Right ventricle myocardium inferior (tissue), 1 donor: ENCODE results near the gene SLC4A5. TPM values are rescaled to one million over a fixed set of nuclear protein-coding genes. Genes with fewer than 3 reads are reported as not detected.

Experiments
- ATAC-seq: fragments of 200-7000 bp; cut with Tn5 transposase; one replicate; pipeline ENCODE4 v1.9.1; 2020; ENCODE audit warnings: mild to moderate bottlenecking, moderate library complexity
- DNase-seq: peaks from one replicate; pipeline ENCODE4 v3.0.0; 2021; ENCODE audit errors: missing footprints
- intact Hi-C: fragments of 100-400 bp; cut with DNase I; formaldehyde crosslinking; loops from one replicate; pipeline ENCODE4 v1.11.0; 2022
- long read RNA-seq: library from polyadenylated mRNA; unstranded; transcript quantifications from one replicate; pipeline ENCODE4 v2.0.0, GENCODE V29; 2021
- total RNA-seq: library from RNA; stranded (reverse); fragmentation: NEBNext Ultra II Directional; extraction: Animal tissue kit (Norgen Biotek cat#: 25700); gene quantifications from one replicate; pipeline ENCODE4 v1.2.1, GENCODE V29; 2021
- donor health status: DM: no; HTN: yes; CAD: no; lungs with severe emphysema.

The SLC4A5 gene, protein sequence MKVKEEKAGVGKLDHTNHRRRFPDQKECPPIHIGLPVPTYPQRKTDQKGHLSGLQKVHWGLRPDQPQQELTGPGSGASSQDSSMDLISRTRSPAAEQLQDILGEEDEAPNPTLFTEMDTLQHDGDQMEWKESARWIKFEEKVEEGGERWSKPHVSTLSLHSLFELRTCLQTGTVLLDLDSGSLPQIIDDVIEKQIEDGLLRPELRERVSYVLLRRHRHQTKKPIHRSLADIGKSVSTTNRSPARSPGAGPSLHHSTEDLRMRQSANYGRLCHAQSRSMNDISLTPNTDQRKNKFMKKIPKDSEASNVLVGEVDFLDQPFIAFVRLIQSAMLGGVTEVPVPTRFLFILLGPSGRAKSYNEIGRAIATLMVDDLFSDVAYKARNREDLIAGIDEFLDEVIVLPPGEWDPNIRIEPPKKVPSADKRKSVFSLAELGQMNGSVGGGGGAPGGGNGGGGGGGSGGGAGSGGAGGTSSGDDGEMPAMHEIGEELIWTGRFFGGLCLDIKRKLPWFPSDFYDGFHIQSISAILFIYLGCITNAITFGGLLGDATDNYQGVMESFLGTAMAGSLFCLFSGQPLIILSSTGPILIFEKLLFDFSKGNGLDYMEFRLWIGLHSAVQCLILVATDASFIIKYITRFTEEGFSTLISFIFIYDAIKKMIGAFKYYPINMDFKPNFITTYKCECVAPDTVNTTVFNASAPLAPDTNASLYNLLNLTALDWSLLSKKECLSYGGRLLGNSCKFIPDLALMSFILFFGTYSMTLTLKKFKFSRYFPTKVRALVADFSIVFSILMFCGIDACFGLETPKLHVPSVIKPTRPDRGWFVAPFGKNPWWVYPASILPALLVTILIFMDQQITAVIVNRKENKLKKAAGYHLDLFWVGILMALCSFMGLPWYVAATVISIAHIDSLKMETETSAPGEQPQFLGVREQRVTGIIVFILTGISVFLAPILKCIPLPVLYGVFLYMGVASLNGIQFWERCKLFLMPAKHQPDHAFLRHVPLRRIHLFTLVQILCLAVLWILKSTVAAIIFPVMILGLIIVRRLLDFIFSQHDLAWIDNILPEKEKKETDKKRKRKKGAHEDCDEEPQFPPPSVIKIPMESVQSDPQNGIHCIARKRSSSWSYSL
- total RNA-seq = 1.1 TPM
- long read RNA-seq, partial matches to known transcripts = 0 of 1 reads
- long read RNA-seq, other reads (novel, unspliced or antisense) = 1 of 1 reads

DNA sequence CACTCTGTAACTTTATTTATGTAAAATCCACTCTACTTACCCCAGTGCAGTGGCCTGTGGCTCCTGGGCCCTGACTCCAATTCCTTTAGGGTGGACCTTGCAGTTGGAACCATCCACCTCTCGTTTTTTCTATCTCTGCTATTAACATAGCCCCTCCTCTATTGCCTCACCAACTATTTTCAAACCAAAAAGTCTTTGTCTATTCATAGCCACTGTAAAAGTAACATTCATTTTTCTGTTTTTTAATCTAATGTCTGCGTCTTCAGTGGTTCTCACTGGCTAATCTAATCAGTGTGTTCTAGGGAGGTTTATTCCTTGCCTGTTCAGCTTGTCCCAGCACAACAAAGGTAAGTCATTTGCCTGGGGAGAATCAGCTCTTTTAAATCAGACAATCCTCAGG, at the start of gene SLC4A5:
Gene SLC4A5, minus strand, starts transcription at position 101 of the 400 bp plus-strand sequence. CDS start 28,393 bp downstream, outside the sequence.
- intact Hi-C loops = no loop called here
- no peak for DNase-seq
- no peak for ATAC-seq

DNA sequence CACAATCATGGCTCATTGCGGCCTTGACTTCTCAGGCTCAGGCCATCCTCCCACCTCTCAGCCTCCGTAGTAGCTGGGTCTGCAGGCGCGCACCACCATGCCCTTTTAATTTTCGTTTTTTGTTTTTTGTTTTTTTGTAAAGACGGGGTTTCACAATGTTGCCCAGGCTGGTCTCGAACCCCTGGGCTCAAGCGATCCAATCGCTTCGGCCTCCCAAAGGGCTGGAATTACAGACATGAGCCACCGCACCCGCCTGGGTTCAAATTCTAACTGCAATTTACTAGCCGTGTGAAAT, 49.2 kb upstream of the SLC4A5 start:
- no peak for ATAC-seq
- DNase-seq = no peak
- intact Hi-C loops = loop anchor here (5.0 kb wide), 2 partner anchors 55 to 125 kb away; no protein-coding TSS in a partner anchor

DNA sequence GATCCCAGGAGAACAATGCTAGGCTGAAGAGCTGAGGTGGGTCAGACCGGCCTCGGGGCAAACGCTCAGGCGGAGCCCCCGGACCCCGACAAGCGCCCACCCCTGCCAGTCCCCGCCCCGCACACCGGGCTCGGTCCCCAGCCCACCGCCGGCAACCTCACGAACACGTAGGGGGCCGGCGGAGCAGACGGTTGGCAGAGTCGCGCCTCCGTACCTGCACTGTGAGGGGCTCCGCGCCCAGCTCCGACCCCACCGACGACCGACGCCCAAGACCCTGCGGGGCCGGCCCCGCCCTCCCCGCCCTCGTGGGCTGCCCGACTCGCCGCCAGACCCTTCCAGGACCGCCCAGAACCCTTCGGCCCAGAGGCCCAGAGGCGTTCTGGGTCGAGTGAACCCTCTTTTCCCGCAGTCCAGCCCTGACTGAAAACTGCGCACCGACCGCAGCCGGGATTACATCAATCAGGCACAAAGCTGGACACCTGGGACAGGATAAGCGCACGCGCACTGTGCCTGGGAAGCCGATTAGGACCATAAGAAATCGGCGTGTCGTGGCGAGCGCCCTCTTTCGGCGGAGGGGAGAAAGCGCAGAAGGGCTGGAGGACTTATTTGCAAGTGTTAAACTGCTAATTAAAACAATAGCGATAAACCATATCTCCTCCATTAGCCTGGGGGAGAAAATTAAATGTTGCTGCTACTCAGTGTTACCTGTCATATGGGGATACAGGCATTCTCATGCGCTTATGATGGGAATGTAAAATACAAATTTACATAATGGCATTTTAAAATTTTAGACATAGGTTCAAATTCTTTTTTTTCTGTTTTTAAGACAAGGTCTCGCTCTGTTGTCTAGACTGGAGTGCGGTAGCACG, 48.6 kb upstream of the SLC4A5 start:
- ATAC-seq (peak; percentile 86), DNase-seq (peak; percentile 97)
- intact Hi-C loops = loop anchor here (5.0 kb wide), 2 partner anchors 55 to 125 kb away; no protein-coding TSS in a partner anchor

DNA sequence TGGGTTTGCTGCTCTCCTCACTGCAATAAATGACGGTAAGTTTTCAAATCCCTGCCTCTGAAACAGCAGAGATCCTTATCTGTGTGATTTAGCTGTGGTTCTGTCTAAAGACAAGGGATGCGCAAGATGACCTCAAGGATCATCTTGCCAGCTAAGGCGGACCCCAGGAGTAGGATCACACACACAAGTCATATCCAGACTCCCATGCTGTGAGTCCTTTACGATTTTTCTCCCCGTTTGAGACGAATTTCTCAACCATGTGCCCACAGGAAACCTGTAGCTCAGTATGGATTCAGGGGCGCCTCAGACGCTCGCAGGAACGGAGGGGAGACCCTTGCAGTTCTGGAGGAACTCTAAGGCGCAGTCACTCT, 48.0 kb upstream of the SLC4A5 start:
- peak; percentile 1 for ATAC-seq
- intact Hi-C loops = loop anchor here (5.0 kb wide), 2 partner anchors 54 to 124 kb away; no protein-coding TSS in a partner anchor
- DNase-seq = no peak

DNA sequence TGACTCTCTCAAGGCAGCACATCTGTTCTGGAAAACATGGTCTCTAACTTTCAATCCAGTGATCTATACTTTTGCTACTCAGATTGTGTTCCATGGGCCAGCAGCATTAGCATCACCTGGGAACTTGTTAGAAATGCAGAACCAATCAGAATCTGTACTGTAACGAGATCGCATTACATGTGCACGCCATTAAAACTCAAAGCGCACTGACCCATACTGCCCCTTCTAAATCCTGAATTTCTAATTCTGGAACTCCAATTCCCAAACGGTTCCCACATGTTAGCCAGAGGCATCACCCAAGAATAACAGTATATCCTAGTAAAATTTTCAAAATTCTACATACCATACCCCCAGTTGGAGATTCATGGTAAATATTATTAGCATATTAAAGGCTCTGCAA, 47.4 kb upstream of the SLC4A5 start:
- intact Hi-C loops = loop anchor here (5.0 kb wide), 2 partner anchors 53 to 123 kb away; no protein-coding TSS in a partner anchor
- ATAC-seq (no peak), DNase-seq (no peak)

DNA sequence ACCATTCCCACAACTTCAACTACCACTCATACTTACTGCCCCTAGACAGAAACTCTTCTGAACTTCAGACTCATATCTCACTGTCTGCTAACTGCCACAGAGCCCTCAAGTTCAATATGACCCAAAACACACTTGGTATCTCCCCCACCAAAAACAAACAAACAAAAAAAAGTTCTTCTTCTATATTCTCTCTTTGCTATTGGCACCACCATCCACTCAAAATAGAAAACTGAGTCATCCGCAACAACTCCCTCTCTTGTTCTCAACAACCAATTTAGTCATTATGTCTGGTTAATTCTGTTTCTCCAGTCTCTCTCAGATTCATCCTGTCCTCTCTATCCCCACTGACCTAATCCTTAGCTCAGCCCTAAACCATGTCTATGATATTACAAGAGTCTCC, 44.1 kb upstream of the SLC4A5 start:
- intact Hi-C loops = no loop called here
- no peak for ATAC-seq
- DNase-seq = no peak

DNA sequence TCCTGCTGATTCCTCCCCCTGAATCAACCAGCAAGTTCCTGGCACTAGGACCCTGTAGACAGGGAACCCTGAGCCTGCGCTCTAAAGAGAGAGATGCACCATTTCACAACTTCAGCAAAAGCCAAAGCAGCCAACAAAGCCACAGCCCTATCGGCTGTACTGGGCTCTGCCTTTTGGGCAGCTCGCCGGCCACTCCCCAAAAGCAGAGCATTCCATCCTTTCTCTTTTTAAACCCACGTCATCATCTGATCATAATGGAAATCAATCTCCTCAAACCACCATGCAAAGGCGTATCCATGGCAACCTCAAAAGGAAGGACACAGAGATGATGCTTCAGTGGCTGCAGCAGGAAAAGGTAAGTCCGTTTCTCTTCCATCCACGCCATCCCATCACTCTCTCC, 42.2 kb upstream of the SLC4A5 start:
- no peak for ATAC-seq
- intact Hi-C loops = no loop called here

DNA sequence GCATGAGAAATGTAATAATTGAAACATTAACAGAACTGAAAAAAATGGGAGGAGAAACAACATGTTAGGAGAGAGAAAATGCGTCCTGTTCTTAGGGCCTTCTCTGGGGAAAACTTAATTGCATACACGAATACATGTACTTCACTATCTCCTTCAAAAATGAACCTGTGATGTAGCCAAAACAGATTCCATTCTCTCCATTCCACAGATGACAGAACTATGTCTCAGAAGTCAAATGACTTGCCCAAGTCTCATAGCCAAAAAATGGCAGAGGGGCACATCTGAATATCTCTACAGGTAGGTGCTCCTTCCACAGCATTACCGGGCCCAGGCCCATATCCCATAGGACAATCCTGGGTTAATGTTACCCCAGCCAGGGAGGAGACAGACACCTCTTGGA, 40.8 kb upstream of the SLC4A5 start:
- DNase-seq = no peak
- intact Hi-C loops = no loop called here
- no peak for ATAC-seq

More for the DNA sequence above, 42.2 kb upstream of the SLC4A5 start:
- DNase-seq = no peak

DNA sequence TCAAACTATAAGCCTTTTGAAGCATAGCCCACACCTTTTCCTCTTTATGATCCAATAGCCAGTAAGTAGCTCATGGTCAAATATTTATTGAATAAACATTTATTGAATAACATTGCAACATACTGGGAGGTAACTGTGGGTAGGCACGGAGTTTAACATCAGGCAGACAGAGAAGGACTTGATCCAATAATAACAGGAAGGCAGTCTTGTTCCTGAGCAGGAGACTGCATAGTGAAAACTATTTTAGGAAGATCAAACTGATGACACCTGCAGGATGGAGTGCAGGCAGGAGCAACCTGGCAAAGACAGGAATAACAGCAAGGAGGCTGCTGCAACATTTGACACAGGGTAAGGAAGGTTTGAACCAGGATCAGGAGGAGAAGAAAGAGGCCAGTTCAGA, 40.0 kb upstream of the SLC4A5 start:
- intact Hi-C loops = no loop called here
- no peak for ATAC-seq

DNA sequence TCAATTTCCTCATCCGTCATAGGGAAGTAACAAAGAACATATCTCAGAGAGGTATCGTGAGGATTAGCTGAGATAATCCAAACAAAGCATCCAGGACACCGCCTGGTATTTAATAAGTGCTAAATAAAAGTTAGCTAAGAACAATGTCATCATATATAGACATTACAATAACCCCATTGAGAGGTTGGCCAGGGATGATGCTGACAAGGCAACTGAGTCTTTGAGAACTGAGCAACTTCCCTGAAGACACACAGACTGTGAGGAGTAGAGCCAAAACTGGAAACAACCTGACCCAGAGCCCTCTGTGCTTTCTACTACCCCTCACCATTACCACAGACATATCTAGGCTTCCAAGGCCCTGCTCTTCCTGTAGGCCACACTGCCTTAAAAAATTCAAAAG, 38.5 kb upstream of the SLC4A5 start:
- ATAC-seq (no peak), DNase-seq (no peak)
- intact Hi-C loops = no loop called here

More for the DNA sequence above, 40.0 kb upstream of the SLC4A5 start:
- DNase-seq = no peak

DNA sequence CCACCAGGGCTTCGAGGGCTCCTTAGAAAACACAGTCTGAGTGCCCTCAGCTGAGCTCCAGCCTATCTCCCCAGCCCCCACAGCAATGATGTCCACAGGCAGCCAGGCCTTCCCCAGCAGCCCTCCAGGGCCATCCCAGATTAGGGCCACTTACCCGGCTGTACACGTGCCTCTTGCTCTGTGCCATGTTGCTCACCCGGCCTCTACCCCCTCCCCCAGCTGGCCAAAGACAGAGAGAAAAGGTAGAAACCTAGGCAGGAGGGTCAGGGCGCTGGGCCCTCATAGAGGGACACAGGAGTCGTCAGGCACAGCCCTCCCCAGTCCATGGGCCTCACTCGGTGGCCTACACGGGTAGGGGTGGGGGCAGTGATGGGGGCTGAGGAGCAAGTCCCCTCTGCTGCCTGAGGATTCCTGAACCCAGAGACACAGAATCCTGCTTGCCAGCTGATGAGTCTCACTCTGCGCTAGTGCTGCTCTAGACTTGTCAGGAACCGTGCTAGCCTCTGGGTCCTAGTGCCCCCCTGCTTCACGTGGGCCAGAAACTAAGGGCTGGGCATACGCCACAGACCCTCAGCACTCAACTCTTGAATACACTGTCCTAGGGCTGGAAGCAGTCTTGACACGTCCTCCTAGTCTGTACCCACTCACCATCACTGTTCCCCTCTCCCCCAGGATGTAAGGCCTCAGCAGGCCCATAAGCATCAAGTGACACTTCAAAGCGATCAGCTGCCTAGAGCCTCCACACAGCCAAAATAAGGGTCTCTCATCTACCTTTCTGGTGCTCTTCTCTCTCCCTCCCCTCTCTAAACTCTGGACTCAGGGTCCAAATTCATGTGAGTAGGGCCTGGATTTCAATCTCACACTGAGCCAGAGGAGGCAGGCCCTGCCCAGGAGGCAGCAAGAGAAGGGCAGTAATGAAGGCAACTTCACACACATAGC, 36.9 kb upstream of the SLC4A5 start, which contains the start of gene DCTN1:
Gene DCTN1, minus strand, starts transcription at position 461 of the 939 bp plus-strand sequence. Its CDS starts 274 bp downstream, at position 187.
- DNase-seq (no peak), ATAC-seq (peak; percentile 75)
- intact Hi-C loops = no loop called here

DNA sequence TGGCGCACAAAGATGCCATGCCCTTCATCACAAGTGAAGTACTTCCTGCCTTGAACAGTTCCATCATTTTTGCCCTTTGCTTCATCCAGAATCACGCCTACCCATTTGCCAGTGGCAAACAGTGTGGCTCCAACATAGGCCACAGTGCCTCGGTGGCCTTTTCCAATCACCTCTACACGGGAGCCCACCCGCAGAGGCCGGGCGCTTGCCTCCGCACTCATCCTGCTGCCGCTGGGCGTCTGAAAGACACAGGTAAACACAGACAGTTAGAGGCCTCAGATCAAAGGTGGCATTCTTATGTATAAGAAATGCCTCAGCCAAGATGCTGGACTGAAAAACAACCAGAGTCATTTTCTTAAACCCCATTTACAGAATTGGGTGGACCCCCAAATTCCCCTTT, 34.8 kb upstream of the SLC4A5 start:
- intact Hi-C loops = no loop called here
- ATAC-seq (no peak), DNase-seq (no peak)

DNA sequence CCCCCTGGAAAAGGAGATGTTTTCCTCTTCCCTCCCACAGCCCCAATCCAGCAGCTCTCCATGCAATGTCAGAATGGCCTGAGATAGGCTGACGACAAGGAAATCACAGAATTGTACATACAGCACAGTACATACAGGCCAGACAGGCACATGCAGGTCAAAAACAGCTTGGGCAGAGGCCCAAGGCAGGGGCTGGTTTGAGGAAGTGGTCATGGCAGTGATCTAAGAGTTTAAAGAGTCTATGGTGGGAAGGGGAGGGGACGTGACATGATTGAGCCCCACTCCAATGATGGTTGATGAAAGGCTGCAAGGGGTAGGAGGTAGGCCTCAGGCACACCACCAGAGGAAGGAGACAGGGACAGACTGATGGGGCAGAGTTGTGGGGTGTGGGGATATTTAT, 32.6 kb upstream of the SLC4A5 start:
- DNase-seq = no peak
- intact Hi-C loops = no loop called here
- ATAC-seq = no peak

DNA sequence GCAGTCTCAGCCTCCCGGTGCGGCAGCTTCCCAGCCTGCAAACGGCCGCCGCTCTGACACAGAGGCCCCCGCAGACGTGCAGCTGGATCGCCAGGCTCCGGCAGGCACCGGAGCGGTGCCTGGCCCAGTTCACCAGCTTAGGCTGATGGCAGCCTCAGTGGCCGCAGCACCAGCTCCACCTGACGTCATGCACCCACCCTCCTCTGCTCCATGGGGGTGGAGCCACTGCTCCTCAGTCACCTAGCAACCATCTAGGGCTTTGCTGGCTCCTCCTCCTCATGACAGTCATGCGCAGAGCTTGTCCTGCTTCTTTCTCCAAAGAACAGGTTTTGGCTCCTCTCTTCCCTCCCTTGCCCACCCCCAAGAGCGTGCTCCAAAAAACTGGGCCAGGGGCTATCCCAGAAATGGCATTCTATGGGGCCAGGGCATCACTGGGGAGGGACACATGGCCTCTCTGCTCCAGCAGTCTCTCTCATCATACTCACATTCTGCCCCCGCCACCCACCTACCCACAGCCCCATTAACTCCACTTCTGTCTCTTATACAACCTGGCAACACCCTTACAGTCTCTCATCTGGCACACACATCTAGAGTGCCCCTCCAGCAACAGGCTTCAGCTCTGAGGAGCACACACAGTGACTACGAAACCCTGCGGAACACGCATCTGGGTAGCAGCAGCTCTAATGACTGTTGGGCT, 31.4 kb upstream of the SLC4A5 start:
- intact Hi-C loops = no loop called here
- DNase-seq (peak; percentile 82), ATAC-seq (peak; percentile 92)

DNA sequence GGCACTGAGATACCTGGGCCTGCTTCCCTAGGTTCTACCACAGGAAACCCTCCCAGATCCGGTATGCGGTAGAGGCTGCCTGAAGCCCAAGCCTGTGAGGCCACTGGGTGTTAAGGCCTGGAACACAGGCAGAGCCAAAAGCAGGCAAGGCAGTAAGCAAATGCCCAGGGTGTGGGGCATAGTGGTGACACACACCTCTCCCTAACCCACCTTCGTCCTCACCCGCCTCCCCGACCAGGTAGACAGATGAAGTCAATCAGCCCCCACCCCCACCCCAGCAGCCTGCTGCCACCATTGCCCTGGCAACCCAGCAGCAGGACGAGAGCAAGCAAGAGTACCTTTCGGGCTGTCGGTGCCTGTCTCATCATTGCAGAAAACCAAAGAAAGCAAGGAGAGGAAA, 30.8 kb upstream of the SLC4A5 start:
- ATAC-seq = no peak
- no peak for DNase-seq

DNA sequence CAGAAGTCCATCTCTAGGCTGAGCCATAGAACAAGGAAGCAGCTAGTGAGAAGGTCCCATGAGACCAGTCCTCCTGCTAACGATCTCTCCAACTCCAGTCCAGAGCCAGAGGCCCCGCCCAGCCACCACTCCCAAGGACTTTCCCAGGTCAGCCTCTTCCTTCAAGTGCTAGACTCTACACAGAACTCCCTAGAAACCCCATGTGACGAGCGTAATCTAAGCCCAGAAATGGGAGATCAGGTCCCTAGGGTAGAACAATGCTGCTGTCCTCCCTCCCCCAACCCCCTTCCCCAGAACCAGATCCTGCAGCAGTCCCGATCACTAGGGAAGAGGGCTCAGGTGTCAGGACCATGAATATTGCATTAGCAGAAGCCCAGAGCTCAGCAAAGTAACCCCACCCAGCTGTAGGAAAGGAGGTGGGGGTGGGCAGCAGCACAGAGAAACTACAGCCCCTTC, 30.0 kb upstream of the SLC4A5 start:
- peak; percentile 63 for ATAC-seq
- peak; percentile 78 for DNase-seq
- intact Hi-C loops = no loop called here

More for the DNA sequence above, 30.8 kb upstream of the SLC4A5 start:
- intact Hi-C loops = no loop called here
